B cell (primary cell): ENCODE measurements around the gene MYO1E.

Experiments
- EZH2 ChIP-seq: IDR thresholded peaks from 2 replicates; pipeline ENCODE4 v1.6.1; 2012; ENCODE audit warnings: borderline replicate concordance, low read depth, mild to moderate bottlenecking, moderate library complexity, low read length; ENCODE audit not compliant: insufficient read depth, poor library complexity, severe bottlenecking
- TF ChIP-seq, protein P1 (sequence below): fragments of 200-600 bp; IDR thresholded peaks from one replicate; pipeline ENCODE4 v1.8.0; 2022; ENCODE audit warnings: antibody characterized with exemption, mild to moderate bottlenecking

DNA sequence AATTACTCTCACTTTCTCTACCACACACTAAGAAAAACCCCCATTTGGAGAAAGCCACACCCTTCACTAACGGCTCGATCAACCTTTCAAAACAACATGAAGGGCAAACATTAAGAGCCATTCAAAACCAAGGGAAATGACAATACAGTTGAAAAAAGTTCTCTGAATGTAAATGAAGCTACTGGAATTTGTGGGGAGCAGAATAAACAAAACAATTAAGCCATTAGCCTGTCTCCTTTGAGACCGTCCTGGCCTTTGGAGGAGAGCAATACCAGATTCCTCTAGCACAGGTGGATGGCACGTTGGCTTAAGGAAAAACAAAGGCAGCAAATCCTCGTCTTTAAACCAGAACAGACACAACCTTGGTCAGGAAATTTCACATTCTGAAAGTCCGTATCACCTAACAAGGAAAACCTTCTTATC lies 18.7 kb downstream of the MYO1E start:
- TF ChIP-seq, protein P1, sequence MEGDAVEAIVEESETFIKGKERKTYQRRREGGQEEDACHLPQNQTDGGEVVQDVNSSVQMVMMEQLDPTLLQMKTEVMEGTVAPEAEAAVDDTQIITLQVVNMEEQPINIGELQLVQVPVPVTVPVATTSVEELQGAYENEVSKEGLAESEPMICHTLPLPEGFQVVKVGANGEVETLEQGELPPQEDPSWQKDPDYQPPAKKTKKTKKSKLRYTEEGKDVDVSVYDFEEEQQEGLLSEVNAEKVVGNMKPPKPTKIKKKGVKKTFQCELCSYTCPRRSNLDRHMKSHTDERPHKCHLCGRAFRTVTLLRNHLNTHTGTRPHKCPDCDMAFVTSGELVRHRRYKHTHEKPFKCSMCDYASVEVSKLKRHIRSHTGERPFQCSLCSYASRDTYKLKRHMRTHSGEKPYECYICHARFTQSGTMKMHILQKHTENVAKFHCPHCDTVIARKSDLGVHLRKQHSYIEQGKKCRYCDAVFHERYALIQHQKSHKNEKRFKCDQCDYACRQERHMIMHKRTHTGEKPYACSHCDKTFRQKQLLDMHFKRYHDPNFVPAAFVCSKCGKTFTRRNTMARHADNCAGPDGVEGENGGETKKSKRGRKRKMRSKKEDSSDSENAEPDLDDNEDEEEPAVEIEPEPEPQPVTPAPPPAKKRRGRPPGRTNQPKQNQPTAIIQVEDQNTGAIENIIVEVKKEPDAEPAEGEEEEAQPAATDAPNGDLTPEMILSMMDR = no peak
- no peak for TF ChIP-seq EZH2
